ENCODE measurements around the gene DCAF16.

GRCh38 chr4:17823871-17824669, 13.5 kb upstream of the DCAF16 start:
- TF ChIP-seq EP300 (IDR thresholded peaks at IDR 0.05; ENCODE audit: borderline replicate concordance in 1 of 2, control insufficient read depth in 1 of 2, low read depth in 2 of 2, low read length in 2 of 2) (no peak), SP1 (IDR thresholded peaks at IDR 0.05; ENCODE audit: low read depth, low read length) (no peak), POLR2A (IDR thresholded peaks at IDR 0.05; ENCODE audit: low read depth, low read length) (no peak), MEF2A (IDR thresholded peaks at IDR 0.05; ENCODE audit: insufficient read depth, low read depth, low read length) (no peak), TCF12 (IDR thresholded peaks at IDR 0.05; ENCODE audit: low read depth, low read length) (no peak), CTCF (IDR thresholded peaks at IDR 0.05 in 2 of 3, conservative IDR thresholded peaks at IDR 0.05 in 1 of 3; ENCODE audit: control insufficient read depth in 2 of 3, extremely low read depth in 1 of 3, insufficient read depth in 1 of 3, low read depth in 3 of 3, low read length in 3 of 3) (no peak), KAT2A (conservative IDR thresholded peaks at IDR 0.05; ENCODE audit: control insufficient read depth, low read depth, low read length) (no peak)

Measured in GM12878 (cell line).